OCI-M2 (cell line): Measurements from ENCODE around the gene DNAAF2.
"Not testable (repeated sequence)": the region's sequence is repeated elsewhere in the genome, so short reads cannot be mapped to it uniquely, and the experiment has no call there.

Experiments used
- DNase-seq: peaks from one replicate; lab custom pipeline; 2025; ENCODE audit not compliant: unreplicated experiment; lab: John Stamatoyannopoulos, UW

The DNAAF2 gene, protein sequence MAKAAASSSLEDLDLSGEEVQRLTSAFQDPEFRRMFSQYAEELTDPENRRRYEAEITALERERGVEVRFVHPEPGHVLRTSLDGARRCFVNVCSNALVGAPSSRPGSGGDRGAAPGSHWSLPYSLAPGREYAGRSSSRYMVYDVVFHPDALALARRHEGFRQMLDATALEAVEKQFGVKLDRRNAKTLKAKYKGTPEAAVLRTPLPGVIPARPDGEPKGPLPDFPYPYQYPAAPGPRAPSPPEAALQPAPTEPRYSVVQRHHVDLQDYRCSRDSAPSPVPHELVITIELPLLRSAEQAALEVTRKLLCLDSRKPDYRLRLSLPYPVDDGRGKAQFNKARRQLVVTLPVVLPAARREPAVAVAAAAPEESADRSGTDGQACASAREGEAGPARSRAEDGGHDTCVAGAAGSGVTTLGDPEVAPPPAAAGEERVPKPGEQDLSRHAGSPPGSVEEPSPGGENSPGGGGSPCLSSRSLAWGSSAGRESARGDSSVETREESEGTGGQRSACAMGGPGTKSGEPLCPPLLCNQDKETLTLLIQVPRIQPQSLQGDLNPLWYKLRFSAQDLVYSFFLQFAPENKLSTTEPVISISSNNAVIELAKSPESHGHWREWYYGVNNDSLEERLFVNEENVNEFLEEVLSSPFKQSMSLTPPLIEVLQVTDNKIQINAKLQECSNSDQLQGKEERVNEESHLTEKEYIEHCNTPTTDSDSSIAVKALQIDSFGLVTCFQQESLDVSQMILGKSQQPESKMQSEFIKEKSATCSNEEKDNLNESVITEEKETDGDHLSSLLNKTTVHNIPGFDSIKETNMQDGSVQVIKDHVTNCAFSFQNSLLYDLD

DNA sequence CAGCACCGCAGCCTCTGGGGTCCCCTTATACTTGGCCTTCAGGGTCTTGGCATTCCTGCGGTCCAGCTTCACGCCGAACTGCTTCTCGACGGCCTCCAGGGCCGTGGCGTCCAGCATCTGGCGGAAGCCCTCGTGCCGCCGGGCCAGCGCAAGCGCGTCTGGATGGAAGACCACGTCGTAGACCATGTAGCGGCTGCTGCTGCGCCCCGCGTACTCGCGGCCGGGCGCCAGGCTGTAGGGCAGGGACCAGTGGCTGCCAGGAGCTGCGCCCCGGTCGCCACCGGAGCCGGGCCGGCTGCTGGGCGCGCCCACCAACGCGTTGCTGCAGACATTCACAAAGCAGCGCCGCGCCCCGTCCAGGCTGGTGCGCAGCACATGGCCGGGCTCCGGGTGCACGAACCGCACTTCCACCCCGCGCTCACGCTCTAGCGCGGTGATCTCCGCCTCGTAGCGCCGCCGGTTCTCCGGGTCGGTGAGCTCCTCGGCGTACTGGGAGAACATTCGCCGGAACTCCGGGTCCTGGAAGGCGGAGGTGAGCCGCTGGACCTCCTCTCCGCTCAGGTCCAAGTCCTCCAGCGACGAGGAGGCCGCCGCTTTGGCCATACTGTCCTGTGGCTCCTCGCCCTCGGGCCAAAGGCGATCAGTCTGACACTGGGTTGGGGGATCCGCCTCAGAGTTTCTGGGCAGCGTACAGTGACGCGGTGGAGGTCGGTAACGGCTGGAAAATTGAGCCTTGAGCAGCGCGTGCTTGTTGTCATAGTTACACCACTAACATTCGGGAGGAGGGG, at the start of gene DNAAF2:
TSS of gene DNAAF2 (minus strand) at position 698 of the 788 bp plus-strand sequence. CDS start at position 603, 95 bp downstream.
- DNase-seq, result no peak

DNA sequence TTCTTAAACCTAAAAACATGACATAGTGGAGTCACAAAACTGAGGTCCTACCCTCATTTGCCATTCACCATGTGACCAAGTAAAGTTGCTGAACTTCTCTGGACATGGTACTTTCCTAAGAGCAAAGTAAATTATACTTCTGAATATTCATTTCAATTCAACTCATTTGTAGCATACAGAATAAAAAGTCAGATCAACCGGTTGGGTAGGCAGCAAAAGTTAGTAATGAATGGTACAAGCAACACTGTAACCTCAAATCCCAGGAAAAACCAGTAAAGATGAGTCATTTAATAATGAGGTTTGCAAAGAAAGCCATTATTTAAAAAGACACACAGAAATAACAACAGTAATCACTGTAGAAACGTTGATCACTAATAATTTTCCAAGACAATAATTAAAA, 44.2 kb upstream of the DNAAF2 start:
- no peak for DNase-seq

DNA sequence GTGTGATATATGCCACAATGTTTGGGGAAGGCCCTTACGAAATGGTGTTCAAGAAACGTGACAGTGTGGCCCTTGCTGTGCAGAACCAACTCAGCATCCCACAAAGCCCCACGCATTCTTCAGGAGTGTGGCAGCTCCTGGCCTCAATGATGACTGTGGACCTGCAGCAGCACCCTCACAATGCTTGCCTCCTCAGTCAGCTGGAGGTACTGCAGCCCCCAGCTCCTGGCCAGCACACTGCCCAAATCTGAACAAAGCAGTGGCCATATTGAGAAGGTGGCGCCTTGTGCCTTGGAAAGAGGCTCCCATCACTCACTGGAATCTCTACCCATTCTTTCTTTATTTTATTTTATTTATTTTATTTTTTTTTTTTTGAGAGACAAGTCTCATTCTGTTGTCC, 42.6 kb upstream of the DNAAF2 start:
- DNase-seq, result no peak

DNA sequence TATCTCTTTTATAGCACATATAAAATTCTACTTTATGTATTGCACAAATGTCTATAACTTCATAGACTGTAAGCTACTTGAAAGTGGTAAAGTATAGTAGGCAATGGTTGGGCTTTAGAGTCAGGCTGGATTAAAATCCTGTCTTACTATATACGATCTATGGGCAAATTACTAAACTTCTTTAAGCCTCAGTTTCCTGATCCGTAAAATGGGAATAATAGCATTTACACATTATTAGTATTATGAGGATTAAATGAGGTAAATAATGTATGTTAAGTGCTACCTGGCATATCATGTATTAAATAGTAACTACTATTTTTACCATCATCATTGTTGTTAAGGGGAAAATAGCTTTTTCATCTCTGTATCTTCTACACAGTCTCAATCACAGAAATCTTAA, 38.5 kb upstream of the DNAAF2 start:
- no peak for DNase-seq

DNA sequence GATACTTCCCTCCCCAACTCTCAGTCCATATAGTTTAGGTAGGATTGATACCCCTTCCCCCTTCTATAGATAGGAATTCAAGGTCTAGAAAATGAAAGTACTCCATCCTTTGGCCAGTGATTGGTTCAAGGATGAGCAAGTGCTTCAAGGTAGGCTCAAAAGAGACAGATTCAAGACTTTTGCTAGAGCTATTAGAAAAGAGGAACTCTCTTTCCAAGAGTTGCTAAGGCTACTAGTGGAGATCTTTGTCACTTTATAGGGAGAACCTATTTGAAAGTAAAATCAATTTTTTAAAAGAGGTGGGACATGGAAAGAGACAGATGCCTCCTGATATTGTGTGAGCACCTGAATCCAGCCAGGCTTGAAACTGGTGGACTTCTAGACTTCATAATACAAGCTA, 35.4 kb upstream of the DNAAF2 start:
- DNase-seq, result no peak

DNA sequence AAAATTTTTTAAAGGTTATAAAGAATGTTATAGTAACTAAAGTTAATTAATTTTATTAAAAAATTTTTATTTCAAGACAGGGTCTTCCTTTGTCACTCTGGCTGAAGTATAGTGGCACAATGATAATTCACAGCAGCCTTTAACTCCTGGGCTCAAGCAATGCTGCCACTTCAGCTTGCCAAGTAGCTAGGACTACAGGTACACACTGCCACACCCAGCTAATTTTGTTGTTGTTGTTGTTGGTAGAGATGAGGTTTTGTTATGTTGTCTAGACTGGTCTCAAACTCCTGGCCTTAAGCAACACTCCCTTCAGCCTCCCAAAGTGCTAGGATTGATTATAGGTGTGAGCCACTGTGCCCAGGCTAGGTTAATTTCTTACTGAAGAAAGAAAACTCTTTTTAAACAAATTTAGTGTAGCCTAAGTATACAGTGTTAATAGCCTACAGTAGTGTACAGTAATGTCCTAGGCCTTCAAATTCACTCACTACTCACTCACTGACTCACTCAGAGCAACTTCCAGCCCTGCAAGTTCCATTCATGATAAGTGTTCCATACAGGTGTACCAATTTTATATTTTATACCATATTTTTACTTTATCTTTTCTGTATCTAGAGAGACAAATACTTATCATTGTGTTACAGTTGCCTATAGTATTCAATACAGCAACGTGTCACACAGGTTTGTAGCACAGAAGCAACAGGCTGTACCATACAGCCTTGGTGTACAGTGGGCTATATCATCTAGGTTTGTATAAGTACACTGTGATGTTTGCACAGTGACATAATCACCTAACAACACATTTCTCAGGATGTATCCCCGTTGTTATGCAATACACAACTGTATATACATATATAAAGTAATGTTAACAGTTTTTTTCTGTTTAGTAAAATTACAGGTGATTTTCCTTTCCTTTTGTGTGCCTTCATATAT, 24.7 kb upstream of the DNAAF2 start:
- DNase-seq, result no peak

DNA sequence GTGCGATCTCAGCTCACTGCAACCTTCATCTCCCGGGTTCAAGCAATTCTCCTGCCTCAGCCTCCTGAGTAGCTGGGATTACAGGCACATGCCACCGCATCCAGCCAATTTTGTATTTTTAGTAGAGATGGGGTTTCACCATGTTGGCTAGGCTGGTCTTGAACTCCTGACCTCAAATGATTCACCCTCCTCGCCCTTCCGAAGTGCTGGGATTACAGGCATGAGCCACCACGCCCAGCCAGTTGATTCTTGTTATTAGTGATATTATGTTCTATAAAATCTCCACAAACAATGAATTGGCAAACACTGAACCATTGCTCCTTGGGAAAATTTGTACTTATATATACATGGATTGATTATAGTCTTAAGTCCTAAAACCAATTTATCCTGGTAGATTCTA, 22.5 kb upstream of the DNAAF2 start:
- not testable (repeated sequence) for DNase-seq

DNA sequence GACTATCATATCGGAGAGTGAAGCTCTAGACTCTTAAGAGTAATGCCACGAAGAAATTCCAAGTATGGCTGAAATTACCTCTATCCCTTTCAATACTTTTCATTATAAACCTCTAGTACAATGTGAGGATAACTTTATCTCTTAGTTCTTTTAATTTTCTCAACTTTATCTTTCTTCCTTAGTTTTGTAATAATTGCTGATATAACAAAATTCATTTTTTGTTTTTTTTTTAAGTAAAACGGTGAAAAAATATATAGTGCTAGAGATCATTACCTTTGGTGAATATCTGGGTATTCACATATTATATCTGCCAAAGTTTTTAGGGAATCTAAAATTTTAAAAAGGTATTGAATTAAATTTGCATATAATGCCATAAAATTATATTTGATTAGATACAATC, 19.5 kb upstream of the DNAAF2 start:
- no peak for DNase-seq

DNA sequence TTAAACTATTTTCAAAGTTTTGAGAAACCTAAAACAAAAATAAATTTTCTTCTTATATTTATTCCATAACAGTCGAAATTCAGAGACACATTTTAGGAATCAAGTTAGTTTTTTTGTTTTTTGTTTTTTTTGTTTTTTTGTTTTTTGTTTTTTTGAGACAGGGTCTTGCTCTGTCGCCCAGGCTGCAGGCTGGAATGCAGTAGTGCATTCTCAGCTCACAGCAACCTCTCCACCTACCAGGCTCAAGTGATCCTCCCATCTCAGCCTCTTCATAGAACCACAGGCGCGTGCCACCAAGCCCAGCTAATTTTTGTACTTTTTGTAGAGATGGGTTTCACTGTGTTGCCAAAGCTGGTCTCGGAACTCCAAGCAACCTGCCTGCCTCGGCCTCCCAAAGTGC, 18.5 kb upstream of the DNAAF2 start:
- no peak for DNase-seq

DNA sequence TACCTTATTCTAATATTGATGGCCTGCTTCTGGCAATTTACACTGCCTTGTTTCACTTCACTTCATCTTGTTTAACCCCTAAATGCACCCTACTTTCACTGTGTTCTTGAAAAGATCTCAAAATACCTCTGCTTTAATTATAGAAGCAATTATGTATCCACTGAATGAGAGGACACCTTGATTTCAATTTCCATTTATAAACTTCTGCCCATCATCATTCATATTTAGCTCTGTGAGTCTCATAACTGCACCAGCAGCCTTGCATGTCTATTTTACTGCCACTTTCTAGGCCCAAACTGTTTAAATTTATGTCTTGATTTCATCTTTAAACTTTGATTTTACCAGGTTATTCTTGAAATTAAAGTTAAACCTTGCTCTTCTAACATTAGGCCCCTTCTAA, 7.1 kb upstream of the DNAAF2 start:
- DNase-seq, result no peak

DNA sequence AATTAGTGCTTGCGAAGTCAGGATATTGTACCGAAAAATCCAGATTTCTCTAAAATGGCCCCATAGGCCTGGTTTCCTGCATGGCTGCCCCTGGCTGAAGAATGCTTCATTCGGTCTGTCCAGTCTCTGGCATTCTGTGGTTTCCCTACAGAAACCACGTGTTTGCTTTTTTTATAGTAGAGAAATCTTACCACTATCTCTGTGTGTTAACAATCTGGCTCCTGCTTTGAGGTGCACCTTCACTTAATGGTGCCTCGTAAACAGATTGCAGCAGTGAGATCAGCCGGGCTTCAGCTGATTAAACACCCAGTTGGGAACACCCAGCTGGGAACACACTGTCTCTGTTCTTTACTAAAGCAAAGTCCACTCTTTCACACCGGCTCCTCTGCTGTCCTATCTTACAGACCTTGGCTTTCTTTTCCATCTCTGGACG, 6.7 kb upstream of the DNAAF2 start:
- no peak for DNase-seq

DNA sequence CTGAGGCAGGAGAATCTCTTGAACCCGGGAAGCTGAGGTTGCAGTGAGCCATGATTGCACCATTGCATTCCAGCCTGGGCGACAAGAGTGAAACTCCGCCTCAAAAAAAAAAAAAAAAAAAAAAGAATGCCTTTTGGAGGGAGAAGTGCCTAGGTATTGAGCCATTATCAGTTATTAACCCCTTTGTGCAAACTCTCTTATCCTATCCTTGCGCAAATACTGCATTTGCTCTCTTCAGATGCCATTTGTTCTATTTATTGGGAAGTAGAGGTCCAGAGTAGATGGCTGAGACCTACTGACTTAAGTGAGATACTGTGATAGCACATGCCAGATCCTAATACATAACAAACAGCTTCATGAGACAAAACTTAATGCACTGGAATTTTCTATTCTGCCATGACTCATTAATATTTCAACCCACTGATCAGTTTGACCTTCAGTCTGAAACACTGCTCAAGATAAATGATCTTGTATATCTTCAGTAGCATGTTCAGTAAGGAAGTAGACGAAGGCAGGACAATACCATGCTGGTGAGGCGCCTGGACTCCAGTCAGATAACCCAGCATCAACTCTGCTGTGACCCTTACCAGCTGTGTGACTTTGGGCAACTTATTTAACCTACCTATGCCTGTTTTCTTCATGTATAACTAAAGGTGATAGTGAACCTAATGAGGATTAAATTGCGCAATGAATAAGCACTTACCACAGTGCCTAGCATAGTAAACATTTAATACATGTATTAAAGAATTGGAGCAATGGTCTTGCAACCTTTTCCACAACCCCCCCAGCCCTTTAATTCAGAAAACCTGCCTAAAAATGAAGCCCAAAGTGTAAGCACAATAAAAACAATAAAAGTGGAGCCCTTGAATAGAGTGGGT, 5.7 kb upstream of the DNAAF2 start:
- DNase-seq, result no peak

DNA sequence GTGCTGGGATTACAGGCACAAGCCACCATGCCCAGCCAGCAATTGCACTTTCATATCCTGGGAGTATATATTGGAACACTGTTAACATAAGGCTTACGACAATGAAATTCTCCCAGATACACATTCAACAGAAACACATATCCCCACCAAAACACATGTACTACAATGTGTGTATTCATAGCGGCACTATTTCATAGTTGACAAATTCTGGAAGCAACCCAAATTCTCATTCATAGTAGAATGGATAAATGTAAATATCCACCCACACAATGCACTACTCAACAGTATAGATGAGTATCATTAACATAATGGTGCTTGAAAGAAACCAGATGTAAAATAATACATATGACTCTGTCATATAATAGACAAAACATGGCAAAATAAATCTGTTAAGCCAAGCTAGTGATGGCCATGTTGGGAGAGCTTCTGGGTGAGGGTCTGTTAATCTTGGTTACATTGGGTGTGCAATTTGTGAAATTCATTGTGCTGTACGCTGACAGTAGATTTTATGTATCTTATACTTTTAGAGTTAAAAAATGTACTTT, 2.6 kb upstream of the DNAAF2 start:
- DNase-seq, result no peak

DNA sequence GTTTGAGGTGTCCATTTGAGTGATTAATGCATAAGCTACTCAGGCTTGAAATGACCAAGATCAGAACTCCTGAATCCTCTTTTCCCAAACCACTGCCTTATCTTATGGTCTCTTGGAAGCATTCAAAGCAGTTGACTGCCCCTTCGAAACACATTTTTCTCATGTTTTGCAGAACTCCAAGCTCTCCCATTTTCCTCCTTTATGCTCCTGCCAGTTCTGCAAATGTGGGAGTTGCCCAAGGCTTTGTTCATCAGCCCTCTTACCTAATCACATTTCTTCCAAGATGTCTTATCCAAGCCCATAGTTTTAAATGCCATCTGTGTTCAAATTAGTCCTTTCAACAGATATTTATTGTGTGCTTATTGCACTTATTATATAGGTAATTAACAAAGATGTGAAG, 1.8 kb upstream of the DNAAF2 start:
- no peak for DNase-seq

DNA sequence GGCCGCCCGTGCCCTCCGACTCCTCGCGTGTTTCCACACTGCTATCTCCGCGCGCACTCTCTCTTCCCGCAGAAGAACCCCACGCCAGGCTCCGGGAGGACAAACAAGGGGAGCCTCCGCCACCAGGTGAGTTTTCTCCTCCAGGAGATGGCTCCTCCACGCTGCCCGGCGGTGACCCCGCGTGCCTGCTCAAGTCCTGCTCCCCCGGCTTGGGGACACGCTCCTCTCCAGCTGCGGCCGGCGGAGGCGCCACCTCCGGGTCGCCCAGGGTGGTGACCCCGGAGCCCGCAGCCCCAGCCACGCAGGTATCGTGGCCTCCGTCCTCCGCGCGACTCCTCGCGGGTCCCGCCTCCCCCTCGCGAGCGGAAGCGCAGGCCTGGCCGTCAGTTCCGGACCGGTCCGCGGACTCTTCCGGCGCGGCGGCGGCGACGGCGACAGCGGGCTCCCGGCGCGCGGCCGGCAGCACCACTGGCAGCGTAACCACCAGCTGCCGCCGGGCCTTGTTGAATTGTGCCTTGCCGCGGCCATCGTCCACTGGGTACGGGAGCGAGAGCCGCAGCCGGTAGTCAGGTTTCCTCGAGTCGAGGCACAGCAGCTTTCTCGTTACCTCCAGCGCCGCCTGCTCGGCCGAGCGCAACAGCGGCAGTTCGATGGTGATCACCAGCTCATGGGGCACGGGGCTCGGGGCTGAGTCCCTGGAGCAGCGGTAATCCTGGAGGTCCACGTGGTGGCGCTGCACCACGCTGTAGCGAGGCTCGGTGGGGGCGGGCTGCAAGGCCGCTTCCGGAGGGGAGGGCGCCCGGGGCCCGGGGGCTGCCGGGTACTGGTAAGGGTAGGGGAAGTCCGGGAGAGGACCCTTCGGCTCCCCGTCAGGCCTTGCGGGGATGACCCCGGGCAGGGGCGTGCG, 1.2 kb downstream of the DNAAF2 start:
- DNase-seq, result peak; percentile 83

DNA sequence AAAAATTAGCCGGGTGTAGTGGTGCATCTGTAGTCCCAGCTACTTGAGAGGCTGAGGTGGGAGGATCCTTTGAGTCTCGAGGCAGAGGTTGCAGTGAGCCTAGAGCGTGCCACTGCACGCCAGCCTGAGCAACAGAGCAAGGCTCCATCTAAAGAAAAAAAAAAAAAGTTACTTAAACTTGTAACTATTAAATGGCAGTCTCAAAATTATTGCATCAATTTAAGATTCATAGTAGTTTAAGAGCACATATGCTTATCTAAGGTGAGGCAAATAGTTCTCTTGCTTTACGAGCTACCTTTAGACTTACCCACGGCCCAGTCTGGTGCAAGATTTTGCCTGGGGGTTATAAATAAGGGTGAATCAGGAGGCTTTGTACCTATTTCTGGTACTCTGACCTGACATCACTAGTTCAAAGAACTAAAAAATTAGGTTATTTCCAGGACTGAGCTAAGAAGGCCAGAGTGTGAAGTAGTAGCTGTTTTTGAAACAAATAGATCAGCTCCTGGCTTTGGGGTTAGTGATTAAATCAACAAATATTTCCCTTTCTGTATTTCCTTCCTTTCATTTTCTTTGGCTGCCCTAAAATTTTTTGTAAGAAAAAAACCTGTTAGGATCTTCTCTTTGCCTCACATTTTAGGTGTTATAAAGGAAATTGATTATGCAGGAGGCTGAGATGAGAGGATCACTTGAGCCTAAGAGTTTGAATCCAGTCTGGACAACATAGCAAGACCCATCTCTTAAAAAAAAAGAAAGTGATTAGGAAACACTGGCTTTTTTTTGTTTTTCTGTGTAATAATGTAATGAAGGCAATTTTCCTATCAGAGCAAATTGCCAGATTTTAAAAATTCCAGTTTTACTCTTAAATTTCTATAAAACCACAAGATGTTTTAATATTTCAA, 10.9 kb downstream of the DNAAF2 start:
- no peak for DNase-seq

DNA sequence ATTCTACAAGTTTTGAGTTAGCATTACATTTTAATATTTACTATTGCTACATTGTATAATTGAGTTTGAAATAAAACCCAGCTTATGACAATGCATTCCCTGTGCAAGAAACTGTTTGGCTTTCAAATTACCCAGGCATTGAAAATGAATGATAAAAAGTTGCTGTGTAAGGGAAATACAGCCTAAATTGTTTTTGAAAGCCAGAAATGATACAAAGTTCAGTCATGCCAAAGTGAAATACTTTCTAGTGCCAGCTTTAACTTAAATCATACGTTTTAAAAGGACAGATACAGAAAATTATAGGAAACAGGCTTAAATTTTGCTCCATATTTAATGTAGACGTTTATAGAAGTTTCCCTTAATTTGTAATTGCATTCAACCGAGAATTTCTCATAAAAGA, 11.7 kb downstream of the DNAAF2 start:
- DNase-seq, result no peak
